Heart left ventricle (tissue), 16 donors: ENCODE results near the gene TGFB1I1. TPM values are rescaled to one million over a fixed set of nuclear protein-coding genes. Genes with fewer than 3 reads are reported as not detected.
"Not testable (repeated sequence)": the region's sequence is repeated elsewhere in the genome, so short reads cannot be mapped to it uniquely, and the experiment has no call there.

Experiments used
- ATAC-seq, 4 donors: fragments of 200-7000 bp; cut with Tn5 transposase; one replicate each; pipeline ENCODE4 v1.9.1; 2020 to 2022; ENCODE audit warnings: moderate library complexity in 4 of 4, mild to moderate bottlenecking in 3 of 4, moderate number of reproducible peaks in 1 of 4
- DNase-seq, 5 donors: peaks; one replicate each; pipeline ENCODE4 v3.0.0-alpha.2; 2020
- H3K27ac ChIP-seq, 12 donors: fragments of 200-600 bp; sonication (generic) in 4 of 12; one replicate each; pipeline versions ENCODE4 v1.5.0 to v1.8.0; 2016 to 2022; ENCODE audit warnings: mild to moderate bottlenecking in 2 of 12
- H3K27me3 ChIP-seq, 9 donors: fragments of 200-600 bp; sonication (generic) in 2 of 9; one replicate each; pipeline versions ENCODE4 v1.5.1 to v1.8.0; 2016 to 2022; ENCODE audit warnings: mild to moderate bottlenecking in 3 of 9
- H3K36me3 ChIP-seq, 9 donors: fragments of 200-600 bp; sonication (generic) in 2 of 9; one replicate each; pipeline versions ENCODE4 v1.5.0 to v1.8.0; 2018 to 2022; ENCODE audit warnings: mild to moderate bottlenecking in 2 of 9
- H3K4me1 ChIP-seq, 12 donors: fragments of 200-600 bp; sonication (generic) in 4 of 12; one replicate each; pipeline versions ENCODE4 v1.5.0 to v1.8.0; 2016 to 2022; ENCODE audit warnings: mild to moderate bottlenecking in 3 of 12
- H3K4me3 ChIP-seq, 12 donors: fragments of 200-600 bp; sonication (generic) in 4 of 12; one replicate each; pipeline versions ENCODE4 v1.5.0 to v1.8.0; 2017 to 2022; ENCODE audit warnings: mild to moderate bottlenecking in 9 of 12, moderate library complexity in 4 of 12
- H3K9me3 ChIP-seq, 12 donors: fragments of 200-600 bp; sonication (generic) in 4 of 12; one replicate each; pipeline versions ENCODE4 v1.5.0 to v1.8.0; 2016 to 2022; ENCODE audit warnings: mild to moderate bottlenecking in 1 of 12
- CTCF ChIP-seq, 12 donors: fragments of 200-600 bp; sonication (generic) in 4 of 12; IDR thresholded peaks; one replicate each; pipeline versions ENCODE4 v1.5.0 to v1.8.0; 2018 to 2022; ENCODE audit warnings: antibody characterized with exemption in 12 of 12, mild to moderate bottlenecking in 5 of 12
- POLR2A ChIP-seq, 2 donors: fragments of 450-650 bp; IDR thresholded peaks; one replicate each; pipeline ENCODE4 v1.6.1; 2017; ENCODE audit warnings: antibody characterized with exemption in 2 of 2, mild to moderate bottlenecking in 2 of 2, moderate library complexity in 2 of 2
- WGBS, 4 donors: extraction: QIAGEN DNeasy Blood & Tissue Kit in 2 of 4; methylation state at CpG; one replicate each; pipeline versions ENCODE4 v1.1.5 to v1.1.7; 2013 to 2018; 5-methylcytosine and 5-hydroxymethylcytosine counted together
- intact Hi-C, 10 donors: fragments of 100-400 bp; cut with DNase I; formaldehyde crosslinking; loops; one replicate each; pipeline versions ENCODE4 v1.11.1 to v1.14.2; 2022
- polyA plus RNA-seq, 2 donors: library from polyadenylated mRNA; stranded (reverse); fragments of 200-250 nt; gene quantifications; one replicate each; pipeline ENCODE4 v1.2.3, GENCODE V29; 2013
- total RNA-seq, 9 donors: library from RNA; depleted of rRNA in 2 of 9; stranded (reverse); fragments of >200 nt in 2 of 9; fragmentation: NEBNext Ultra II Directional in 3 of 9; extraction: Animal tissue kit (Norgen Biotek cat#: 25700) in 3 of 9; gene quantifications; one replicate each; pipeline versions ENCODE4 v1.1.0 to v1.2.4, GENCODE V29; 2016 to 2023
- donor health status: ischemic (EF 13 %, LVEDD 7.1; RV severe dilation, severe dysfunction).
- donor health status: healthy with polysubstance abuse.
- donor health status: DM: no; HTN: yes; CAD: no.
- donor health status: DM: no; HTN: no; CAD: no.
- donor health status: ischemic (EF 25% LVEDD 6.9; RV normal size, moderate dysfunction).
- donor health status: ischemic (EF 25% LVEDD 5.7; RV mildly dilated, moderate dysfunction).
- donor health status: healthy.
- donor health status: DM: yes; HTN: yes; CAD: no.
- donor health status: ischemic (EF 35%, LVEDD 5.7; RV mildly dilated, moderate dysfunction).
- donor health status: nonischemic (EF 11% LVEDD 7.7; RV severe dilation, severe dysfunction).
- donor health status: DM: yes; HTN: yes; CAD: no.
- donor health status: PGD.
- donor health status: ischemic (EF 29% LVEDD 5.4; RV normal size, mild dysfunction).
- donor health status: nonischemic (EF 23%, LVEDD 6.1; RV moderate dilation, normal function).

TGFB1I1 gene
- total and polyA plus RNA-seq, 11 donors: 12.9 to 37.7 (median 19.5) TPM

GRCh38 chr16:31480851-31481536, 9.0 kb downstream of the TGFB1I1 start:
- intact Hi-C loops: loop anchor here in 1 of 10 donors (10.0 kb wide), 1 partner anchor 224 kb away; no protein-coding TSS in a partner anchor
- no peak overlapping the region for H3K27ac ChIP-seq
- peaks cover 0 to 7% (median 0%) of the 10 kb centered on the region in 9 donors for H3K27me3 ChIP-seq
- H3K9me3 ChIP-seq: no peaks in the 10 kb centered on the region
- ATAC-seq (no peak), DNase-seq (peak in 2 of 5 donors; percentile 58 to 64)
- no peak overlapping the region for H3K4me3 ChIP-seq
- H3K36me3 ChIP-seq: peaks cover 0 to 22% (median 14%) of the 10 kb centered on the region in 9 donors
- H3K4me1 ChIP-seq: peaks cover 0 to 18% (median 5%) of the 10 kb centered on the region in 12 donors
- TF ChIP-seq POLR2A (IDR thresholded peaks at IDR 0.05) (no peak), CTCF (IDR thresholded peaks at IDR 0.05) (no peak)
- 18 to 31% (median 26%) methylated on average over 6 to 7 of the region's 7 CpGs for WGBS, 4 donors

- DNase-seq: no peak
- WGBS, 4 donors: 88 to 92% (median 91%) methylated on average over 4 of the region's 4 CpGs
- H3K27me3 ChIP-seq: peaks cover 0 to 23% (median 7%) of the 10 kb centered on the region in 9 donors
These were observed 11.1 kb downstream of the TGFB1I1 start, which contains the start of gene SLC5A2 for GRCh38 chr16:31483081-31483480. TSS of gene SLC5A2 (plus strand) at chr16:31483123. CDS start at chr16:31483137, 14 bp downstream.

GRCh38 chr16:31484048-31484447, 12.1 kb downstream of the TGFB1I1 start:
- not testable (repeated sequence) for ATAC-seq, H3K4me3 ChIP-seq, H3K9me3 ChIP-seq, DNase-seq, H3K36me3 ChIP-seq, H3K27ac ChIP-seq
- intact Hi-C loops: loop anchor here in 1 of 10 donors (10.0 kb wide), 1 partner anchor 221 kb away; no protein-coding TSS in a partner anchor
- H3K4me1 ChIP-seq: peaks cover 8 to 30% (median 23%) of the 10 kb centered on the region in 12 donors
- peaks cover 0 to 23% (median 7%) of the 10 kb centered on the region in 9 donors for H3K27me3 ChIP-seq
- WGBS, 4 donors: 94 to 96% (median 95%) methylated on average over 4 of the region's 4 CpGs

More at GRCh38 chr16:31483081-31483480, 11.1 kb downstream of the TGFB1I1 start, which contains the start of gene SLC5A2:
- ATAC-seq: no peak
- Histone ChIP-seq H3K36me3 (peaks cover 0 to 4% (median 1%) of the 10 kb centered on the region in 9 donors), H3K9me3 (no peaks in the 10 kb centered on the region), H3K27ac (no peak within 1 kb of the TSS), H3K4me1 (peaks cover 5 to 22% (median 16%) of the 10 kb centered on the region in 12 donors), H3K4me3 (no peak within 1 kb of the TSS)
- intact Hi-C loops: loop anchor here in 1 of 10 donors (10.0 kb wide), 1 partner anchor 222 kb away; no protein-coding TSS in a partner anchor
- TF ChIP-seq POLR2A (IDR thresholded peaks at IDR 0.05) (no peak), CTCF (IDR thresholded peaks at IDR 0.05) (no peak)

- peaks cover 0 to 23% (median 7%) of the 10 kb centered on the region in 9 donors for H3K27me3 ChIP-seq
- H3K9me3 ChIP-seq: no peaks in the 10 kb centered on the region
- H3K4me1 ChIP-seq: peaks cover 8 to 30% (median 23%) of the 10 kb centered on the region in 12 donors
- no peak for ATAC-seq
- intact Hi-C loops: loop anchor here in 2 of 10 donors (1.0 to 10.0 kb wide), 2 partner anchors 13 to 220 kb away; no protein-coding TSS in a partner anchor
- TF ChIP-seq CTCF (IDR thresholded peaks at IDR 0.05): no peak
- no peak for TF ChIP-seq POLR2A (IDR thresholded peaks at IDR 0.05)
- H3K36me3 ChIP-seq: peaks cover 0 to under 1% (median 0%) of the 10 kb centered on the region in 9 donors
- 50 to 69% (median 61%) methylated on average over 10 to 14 of the region's 14 CpGs for WGBS, 4 donors
- no peak overlapping the region for H3K4me3 ChIP-seq
- H3K27ac ChIP-seq: no peak overlapping the region
- no peak for DNase-seq
These were observed 12.7 kb downstream of the TGFB1I1 start for GRCh38 chr16:31484491-31485171.
